ENCODE measurements around the gene LRRC10.

Gene LRRC10

DNA sequence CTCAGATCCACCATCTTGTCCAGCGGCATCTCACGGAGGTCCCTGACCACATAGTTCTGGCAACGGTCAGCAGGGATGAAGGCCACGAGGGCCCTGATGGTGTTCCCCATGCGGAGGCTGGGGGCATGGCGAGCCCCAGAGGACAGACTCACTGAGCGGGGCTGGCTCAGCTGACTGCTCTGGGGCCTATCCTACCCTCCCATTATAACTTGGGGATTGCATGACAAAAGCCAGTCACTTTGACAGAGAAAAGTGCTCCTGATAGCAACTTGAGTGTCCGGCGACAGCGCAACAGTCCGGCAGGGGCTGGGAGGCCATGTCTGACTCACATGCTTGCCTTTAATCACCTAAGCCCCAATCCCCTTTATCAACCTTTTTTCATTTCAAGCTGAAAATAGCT, at the start of gene LRRC10:
Gene LRRC10 (minus strand): TSS at position 179 of the 400 bp plus-strand sequence. CDS start 69 bp downstream, at position 110.
- no peak for DNase-seq (ENCODE audit: low read depth in 2 of 2)

- DNase-seq (ENCODE audit: low read depth in 2 of 2): no peak
Measured at GRCh38 chr12:69660164-69660863, 49.6 kb upstream of the LRRC10 start.

GRCh38 chr12:69658203-69658602, 47.5 kb upstream of the LRRC10 start:
- no peak for DNase-seq (ENCODE audit: low read depth in 2 of 2)

- no peak for DNase-seq (ENCODE audit: low read depth in 2 of 2)
Measured at GRCh38 chr12:69657376-69658137, 46.9 kb upstream of the LRRC10 start.

- no peak for DNase-seq (ENCODE audit: low read depth in 2 of 2)
Measured at GRCh38 chr12:69655616-69656340, 45.1 kb upstream of the LRRC10 start.

DNA sequence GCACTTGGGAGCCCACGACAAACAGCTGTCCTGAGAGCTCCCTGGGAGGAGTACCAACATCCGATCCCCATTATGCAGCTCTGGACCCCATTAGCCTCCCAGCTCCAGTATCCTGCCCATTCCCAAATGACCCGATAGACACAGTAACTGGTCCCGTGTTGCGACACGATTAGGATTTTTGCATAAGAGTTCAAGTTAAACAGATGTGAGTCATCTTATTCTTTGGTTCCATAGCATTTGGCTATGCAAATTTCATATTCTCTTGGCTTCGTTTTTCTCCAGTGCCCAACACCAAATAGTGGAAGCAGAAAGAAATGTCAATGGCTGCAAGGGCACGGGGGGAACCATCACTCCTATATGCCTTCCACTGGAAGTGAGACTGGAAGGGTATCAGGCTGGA, 43.0 kb upstream of the LRRC10 start:
- no peak for DNase-seq (ENCODE audit: low read depth in 2 of 2)

- DNase-seq (ENCODE audit: low read depth in 2 of 2): no peak
Measured at GRCh38 chr12:69651922-69652321, 41.2 kb upstream of the LRRC10 start.

DNA sequence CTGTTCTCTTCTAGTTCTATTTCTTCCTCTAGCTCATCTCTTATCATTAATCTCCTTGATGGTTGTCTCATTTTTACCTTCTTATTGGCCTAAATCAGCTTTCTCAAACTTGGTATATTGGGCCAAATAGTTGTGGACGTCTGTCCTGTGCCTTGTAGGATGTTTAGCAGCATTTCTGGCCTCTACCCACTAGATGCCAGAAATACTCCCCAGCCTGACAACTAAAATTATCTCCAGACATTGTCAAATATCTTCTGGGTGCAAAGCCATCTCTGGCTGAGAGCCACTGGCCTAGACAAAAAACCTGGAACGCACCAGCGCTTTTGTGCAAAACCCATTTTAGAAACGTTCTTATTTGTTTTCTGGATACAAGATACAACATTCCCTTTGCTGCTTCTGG, 38.8 kb upstream of the LRRC10 start:
- DNase-seq (ENCODE audit: low read depth in 2 of 2): no peak

GRCh38 chr12:69648476-69648875, 37.8 kb upstream of the LRRC10 start:
- DNase-seq (ENCODE audit: low read depth in 2 of 2): no peak

DNA sequence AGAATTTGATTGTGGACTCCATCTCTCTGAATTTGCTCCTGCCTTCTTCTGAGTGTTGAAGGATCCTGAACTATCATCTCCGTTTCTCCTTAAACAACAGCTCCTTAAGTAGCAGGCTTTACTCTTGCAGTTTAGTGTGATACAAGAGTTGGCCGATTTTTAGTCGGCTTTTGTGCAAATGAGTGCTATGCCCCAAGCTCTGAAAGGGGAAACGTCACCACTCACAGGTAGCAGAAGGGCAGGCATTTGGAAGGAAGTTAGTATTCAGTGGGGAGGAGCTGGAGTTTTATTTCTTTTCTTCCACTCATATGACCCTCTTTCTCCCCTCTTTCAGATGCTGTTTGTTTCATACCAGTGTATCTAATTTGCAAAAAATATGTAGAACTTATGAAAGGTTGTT, 36.5 kb upstream of the LRRC10 start:
- DNase-seq (ENCODE audit: low read depth in 2 of 2): no peak

- no peak for DNase-seq (ENCODE audit: low read depth in 2 of 2)
Measured at GRCh38 chr12:69645031-69645430, 34.3 kb upstream of the LRRC10 start.

DNA sequence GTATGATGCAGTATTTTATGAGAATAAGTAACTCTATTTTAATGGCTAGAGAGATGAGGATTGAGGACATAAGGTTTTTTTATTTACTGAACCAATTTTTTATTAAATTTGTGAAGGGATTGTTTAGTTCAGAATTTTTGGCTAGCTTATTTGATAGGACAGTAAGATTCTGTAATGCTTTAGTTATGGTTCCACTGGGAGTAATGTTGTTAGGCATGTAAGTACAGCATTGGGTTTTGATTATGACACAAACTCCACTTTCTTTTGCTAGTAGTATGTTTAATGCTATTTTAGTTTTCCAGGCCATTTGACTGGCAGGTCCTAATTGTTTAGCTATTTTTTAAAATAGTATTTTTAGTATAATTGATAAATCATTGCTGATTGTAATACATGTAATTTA, 33.8 kb upstream of the LRRC10 start:
- no peak for DNase-seq (ENCODE audit: low read depth in 2 of 2)

GRCh38 chr12:69642531-69642930, 31.8 kb upstream of the LRRC10 start:
- no peak for DNase-seq (ENCODE audit: low read depth in 2 of 2)

DNA sequence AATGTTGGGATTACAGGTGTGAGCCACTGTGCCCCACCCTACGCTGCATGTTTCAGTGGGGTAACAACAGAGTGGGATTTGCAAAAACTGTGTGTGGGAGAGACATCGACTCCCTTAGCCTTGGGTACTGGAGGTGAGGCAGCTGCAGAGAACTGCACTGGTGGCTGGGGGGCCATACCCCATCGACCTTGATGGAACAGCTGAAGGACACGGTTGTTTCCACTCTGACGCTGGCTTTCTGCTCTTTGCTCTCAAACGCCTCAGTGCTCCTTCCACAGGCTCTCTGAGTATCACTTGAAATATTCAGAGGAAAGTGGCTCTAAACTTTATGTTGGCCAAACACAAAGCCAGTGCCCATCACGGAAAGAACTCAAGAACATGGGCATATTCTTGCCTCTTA, 30.8 kb upstream of the LRRC10 start:
- no peak for DNase-seq (ENCODE audit: low read depth in 2 of 2)

- DNase-seq (ENCODE audit: low read depth in 2 of 2): peak; percentile 8 to 23
Measured at GRCh38 chr12:69639400-69640016, 28.8 kb upstream of the LRRC10 start.

- DNase-seq (ENCODE audit: low read depth in 2 of 2): no peak
Measured at GRCh38 chr12:69633061-69633460, 22.4 kb upstream of the LRRC10 start.

DNA sequence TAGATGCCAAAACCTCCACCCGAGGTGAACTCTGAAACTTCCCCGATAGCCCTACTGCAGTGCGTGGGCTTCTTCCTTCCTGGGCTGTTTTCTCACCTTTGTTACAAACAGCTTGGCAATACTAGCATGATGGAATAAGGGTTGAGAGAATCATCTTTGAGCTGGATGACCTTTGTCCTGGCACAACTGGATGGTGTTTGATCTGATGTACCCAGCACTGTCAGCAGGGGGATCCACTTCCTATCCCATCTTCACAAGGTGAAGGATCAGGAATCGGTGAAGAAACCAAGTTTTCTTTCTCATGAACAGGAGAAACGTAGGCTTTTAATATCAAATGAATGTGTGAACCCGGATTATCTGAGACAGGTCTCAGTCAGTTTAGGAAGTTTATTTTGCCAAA, 19.5 kb upstream of the LRRC10 start:
- DNase-seq (ENCODE audit: low read depth in 2 of 2): no peak

GRCh38 chr12:69627501-69627900, 16.8 kb upstream of the LRRC10 start:
- DNase-seq (ENCODE audit: low read depth in 2 of 2): no peak

- no peak for DNase-seq (ENCODE audit: low read depth in 2 of 2)
Measured at GRCh38 chr12:69623970-69624369, 13.3 kb upstream of the LRRC10 start.

GRCh38 chr12:69621551-69621950, 10.8 kb upstream of the LRRC10 start:
- no peak for DNase-seq (ENCODE audit: low read depth in 2 of 2)

DNA sequence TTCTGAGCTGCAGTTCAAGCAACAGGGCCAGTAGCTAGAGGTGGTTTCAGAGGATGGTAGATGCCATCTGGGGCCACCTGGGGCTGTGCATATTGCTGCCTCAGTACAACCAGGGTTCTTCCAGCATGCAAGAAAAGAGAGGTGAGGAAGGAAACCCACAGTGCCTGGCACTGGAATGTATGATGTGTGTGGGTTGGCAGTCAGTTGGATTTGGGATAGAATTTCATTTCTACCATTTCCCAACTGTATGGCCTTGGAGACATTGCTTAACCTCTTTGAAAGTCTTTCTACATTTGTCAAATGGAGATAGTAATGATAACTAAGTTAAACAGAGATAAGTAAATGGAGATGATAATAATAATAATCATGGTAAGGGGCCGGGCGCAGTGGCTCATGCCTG, 10.2 kb upstream of the LRRC10 start:
- no peak for DNase-seq (ENCODE audit: low read depth in 2 of 2)

GRCh38 chr12:69620077-69620476, 9.4 kb upstream of the LRRC10 start:
- no peak for DNase-seq (ENCODE audit: low read depth in 2 of 2)
